SK-N-SH (cell line): ENCODE data around the gene ZNF469.

ENCODE experiments used
- CHD2 ChIP-seq: fragments of 150-350 bp; IDR thresholded peaks from 2 replicates; pipeline ENCODE4 v1.6.1; 2018; ENCODE audit warnings: low read length; ENCODE audit not compliant: partially characterized antibody
- CTCF ChIP-seq: fragments of 200-600 bp; sonication (generic); IDR thresholded peaks from 2 replicates; pipeline ENCODE4 v1.6.1; 2017; ENCODE audit warnings: antibody characterized with exemption, mild to moderate bottlenecking, moderate library complexity
- EZH2phosphoT487 ChIP-seq: fragments of 200-600 bp; sonication (generic); IDR thresholded peaks from 2 replicates; pipeline ENCODE4 v1.6.1; 2017; ENCODE audit warnings: low read depth, mixed run types, mild to moderate bottlenecking, antibody characterized with exemption, moderate library complexity, borderline replicate concordance
- FOXJ3 ChIP-seq: sonication (generic); formaldehyde crosslinking; IDR thresholded peaks from 2 replicates; pipeline ENCODE4 v1.5.1; 2020; ENCODE audit warnings: mild to moderate bottlenecking, missing genetic modification reagents
- NRF1 ChIP-seq: IDR thresholded peaks from 2 replicates; pipeline ENCODE4 v1.6.1; 2012; ENCODE audit warnings: low read depth, mild to moderate bottlenecking, low read length
- POLR2AphosphoS5 ChIP-seq: IDR thresholded peaks from 2 replicates; pipeline ENCODE4 v1.6.1; 2012; ENCODE audit warnings: low read depth, low read length
- SIN3A ChIP-seq: IDR thresholded peaks from 2 replicates; pipeline ENCODE4 v1.6.1; 2012; ENCODE audit warnings: low read depth, mild to moderate bottlenecking, low read length, moderate library complexity, borderline replicate concordance
- TAF1 ChIP-seq: IDR thresholded peaks from 2 replicates; pipeline ENCODE4 v1.6.1; 2012; ENCODE audit warnings: low read depth, mild to moderate bottlenecking, low read length, moderate library complexity, borderline replicate concordance
- TEAD4 ChIP-seq: IDR thresholded peaks from 2 replicates; pipeline ENCODE4 v1.4.0; 2012; ENCODE audit warnings: mild to moderate bottlenecking, borderline replicate concordance; ENCODE audit not compliant: insufficient read depth
- YY1 ChIP-seq: IDR thresholded peaks from 2 replicates; pipeline ENCODE4 v1.4.0; 2012; ENCODE audit warnings: low read depth, mild to moderate bottlenecking

- TF ChIP-seq TEAD4 (no peak), FOXJ3 (no peak), SIN3A (no peak), CTCF (no peak), POLR2AphosphoS5 (no peak), EZH2phosphoT487 (no peak), CHD2 (no peak), NRF1 (no peak), YY1 (no peak), TAF1 (no peak)
Observed at GRCh38 chr16:88404769-88405168, 22.0 kb downstream of the ZNF469 start.
